EL (cell line): ENCODE measurements around the gene GOLGA6C.
"Not testable (repeated sequence)": the region's sequence is repeated elsewhere in the genome, so short reads cannot be mapped to it uniquely, and the experiment has no call there.

Source experiments
- DNase-seq: peaks from one replicate; pipeline ENCODE4 v3.0.0-alpha.2; 2016

GOLGA6C gene

DNA sequence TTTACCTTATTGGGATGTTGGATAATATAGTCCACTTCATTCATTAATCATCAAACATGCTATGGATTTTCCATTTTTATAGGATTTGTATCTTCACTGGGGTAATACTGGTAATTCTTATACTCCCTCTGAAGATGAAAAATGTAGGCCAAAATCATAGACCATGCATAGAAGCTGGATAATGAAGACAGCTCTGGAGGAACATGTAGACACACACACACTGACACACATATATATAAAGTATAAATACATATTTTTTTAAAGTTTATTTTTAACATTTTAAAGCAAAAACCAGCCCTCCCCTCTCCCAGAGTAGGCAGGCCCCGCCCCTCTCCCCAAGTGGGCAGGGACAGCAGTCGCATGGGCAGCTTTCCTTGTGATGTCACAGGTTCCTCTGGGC is at the start of gene GOLGA6C:
TSS of gene GOLGA6C (plus strand) at position 301 of the 400 bp plus-strand sequence. CDS start 265 bp downstream, outside the sequence.
- not testable (repeated sequence) for DNase-seq

DNA sequence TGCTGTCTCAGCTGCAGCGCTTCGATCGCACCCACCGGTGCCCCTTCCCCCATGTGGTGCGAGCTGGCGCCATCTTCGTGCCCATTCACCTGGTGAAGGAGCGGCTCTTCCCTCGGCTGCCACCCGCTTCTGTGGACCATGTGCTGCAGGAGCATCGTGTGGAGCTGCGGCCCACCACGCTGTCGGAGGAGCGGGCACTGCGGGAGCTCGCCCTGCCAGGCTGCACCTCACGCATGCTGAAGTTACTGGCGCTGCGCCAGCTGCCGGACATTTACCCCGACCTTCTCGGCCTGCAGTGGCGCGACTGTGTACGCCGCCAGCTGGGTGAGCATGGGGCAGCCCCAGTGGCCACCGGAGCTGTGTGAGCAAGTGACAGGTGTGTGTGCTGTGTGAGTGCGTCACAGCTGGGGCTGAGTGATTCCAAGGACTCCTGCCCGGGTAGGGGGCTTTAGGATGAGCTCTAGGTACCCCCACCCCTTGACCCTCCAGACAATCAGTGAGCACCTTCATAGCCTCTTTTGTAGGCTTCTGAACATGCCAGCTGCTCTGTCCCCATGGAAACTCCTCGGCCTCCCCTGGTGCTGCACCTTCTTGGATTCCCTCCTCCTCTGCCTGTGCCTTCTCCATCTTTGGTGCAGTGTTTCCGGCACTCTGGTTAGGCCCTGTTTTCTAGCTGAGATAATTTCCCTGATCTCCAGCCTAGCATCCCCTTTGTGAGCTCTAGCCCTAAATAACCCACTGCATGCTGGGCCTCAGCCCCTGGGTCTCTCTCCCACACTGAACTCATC is 49.4 kb upstream of the GOLGA6C start:
- DNase-seq: no peak

DNA sequence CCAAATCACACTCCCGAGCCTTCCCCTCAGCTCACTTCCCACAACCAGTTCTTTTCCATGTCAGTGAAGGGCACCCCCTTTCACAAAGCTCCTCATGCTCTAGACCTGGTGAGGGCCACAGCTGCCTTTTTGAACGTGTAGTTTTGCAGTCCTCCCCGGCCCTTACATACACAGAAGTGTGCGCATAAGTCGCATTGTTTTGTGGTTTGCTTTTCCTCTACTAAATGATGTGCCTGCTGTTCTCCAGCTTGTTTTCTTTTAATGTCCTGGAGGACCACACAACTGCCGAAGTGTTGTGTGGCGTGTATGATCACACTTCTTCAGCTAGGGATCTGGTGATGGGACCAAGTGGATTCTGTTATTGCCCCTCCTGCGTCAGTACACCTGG is 48.9 kb upstream of the GOLGA6C start:
- no peak for DNase-seq

DNA sequence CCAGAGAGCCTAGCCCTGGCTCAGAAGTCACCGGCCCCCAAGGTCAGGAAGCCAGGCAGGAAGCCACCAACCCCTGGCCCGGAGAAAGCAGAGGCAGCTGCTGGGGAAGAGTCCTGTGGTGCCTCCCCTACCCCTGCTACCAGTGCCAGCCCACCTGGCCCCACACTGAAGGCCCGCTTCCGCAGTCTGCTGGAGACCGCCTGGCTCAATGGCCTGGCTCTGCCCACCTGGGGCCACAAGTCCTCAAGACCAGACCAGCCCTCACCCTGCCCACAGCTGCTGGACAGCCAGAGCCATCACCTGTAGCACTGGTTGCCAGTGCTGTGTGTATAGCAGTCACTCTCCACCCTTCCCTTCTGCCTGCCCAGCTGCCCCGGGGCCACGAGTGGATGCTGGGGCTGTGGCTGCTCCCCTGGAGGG is 47.3 kb upstream of the GOLGA6C start:
- DNase-seq: no peak

DNA sequence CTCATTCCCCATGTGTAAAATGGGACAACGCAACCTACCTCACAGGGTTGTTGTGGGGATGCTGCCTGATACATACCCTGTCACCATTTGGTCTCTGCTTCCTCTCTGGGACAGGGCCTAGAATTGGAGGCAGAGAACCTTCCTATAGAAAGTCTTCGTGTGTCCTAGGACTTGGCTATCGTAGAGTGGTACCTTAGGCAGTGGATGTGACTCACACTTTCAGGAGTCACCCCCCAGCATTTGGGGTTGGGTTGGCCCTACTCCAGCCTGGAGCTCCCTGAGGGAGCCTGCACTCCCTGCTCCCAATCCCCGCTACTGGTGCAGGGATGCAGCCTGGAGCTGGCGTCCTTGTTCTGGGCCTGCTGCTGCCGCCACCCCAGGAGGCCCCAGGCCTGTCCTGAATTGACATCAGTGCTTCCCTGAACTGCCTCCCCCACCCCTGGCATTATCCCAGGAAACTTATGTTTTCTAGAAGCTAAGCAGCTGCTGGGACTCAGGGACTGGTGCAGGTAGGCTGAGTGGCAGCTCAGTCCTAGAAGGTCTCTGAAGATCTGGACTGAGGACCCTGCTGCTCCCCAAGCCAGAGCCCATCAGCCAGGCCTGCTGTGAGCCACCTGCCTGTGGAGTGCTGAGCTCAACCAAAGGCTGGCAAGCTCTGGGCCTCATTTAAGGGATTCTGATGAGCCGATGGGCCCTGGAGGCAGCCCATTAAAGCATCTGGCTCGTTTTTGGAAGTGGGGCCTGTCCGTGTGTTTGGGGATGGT is 46.5 kb upstream of the GOLGA6C start:
- DNase-seq: peak; percentile 35

DNA sequence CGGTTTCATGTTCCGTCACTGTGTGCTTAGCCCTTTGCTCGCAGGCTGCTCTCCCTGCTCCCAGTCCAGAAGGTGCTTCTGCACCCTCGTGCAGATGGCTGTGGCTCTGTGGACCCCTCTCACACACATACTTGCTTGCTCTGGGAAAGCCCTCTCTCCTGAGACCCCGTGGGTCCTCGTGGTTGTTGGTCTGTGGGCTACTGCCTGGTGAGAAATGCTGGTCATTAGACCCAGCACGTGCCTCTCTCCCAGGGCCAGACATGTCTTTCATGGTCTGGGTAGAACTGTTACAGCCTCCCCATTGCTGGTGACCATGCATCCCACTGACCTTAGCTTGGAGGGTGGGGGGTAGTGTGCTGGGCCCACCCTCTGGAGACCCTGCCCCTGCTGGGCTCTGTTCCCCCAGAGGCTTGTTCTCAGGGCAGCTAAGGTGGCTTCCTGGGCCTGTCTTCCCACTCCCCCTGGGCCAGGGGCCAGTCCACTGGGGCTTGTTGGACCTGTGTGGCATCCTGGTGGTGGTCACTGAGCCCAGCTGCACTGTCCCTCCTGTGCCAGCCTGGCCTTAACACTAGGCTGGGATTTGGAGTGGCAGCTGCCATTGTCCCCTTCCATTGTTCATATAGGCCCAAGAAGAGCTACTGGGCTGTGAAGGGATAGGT is 45.8 kb upstream of the GOLGA6C start:
- DNase-seq: no peak

DNA sequence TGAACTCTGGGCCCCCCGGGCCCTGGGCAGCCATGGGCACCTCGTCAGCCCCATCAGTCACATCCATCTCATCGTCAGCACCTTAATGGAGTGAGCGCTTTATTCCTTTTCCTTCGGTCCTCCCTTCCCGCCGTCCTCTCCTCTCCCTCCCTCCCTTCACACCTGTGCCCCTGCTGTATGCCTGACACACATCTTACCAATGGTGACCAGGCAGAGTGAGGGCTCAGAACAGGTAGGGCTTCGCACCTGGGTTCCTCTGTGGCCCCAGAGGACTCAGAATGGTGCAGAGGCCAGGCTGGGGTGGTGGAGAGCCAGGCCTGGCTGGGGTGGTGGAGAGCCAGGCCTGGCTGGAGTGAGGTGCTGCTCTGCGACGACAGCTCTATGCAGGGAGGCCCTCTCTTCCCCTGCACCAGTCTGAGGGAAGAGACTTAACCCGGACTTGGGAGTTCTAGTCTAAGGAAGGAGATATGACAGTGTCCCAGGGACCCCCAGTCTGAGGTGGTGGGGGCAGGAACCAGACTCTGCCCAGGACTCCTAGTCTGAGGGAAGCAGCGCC is 44.8 kb upstream of the GOLGA6C start:
- no peak for DNase-seq

DNA sequence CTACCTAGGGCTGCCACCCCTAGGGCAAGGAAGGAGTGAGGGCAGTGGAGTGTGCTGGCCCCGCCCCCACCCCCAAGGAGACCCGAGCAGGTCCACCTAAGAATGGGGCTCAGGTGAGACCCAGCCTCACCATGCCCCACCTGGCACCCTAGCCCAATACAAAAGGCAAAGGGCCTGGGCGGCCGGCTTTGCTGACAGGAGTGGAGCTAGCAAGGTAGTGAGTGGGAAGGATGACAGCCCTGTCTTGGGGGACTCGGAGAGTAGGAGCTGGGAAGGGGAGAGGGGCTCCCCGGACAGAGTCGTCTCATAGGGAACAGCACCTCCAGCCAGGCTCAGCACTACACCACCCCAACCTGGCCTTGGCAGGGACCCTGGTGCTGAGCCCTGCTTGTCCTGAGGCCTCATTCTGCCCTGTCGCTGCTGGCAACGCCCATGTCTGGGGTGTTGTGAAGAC is 44.3 kb upstream of the GOLGA6C start:
- no peak for DNase-seq

DNA sequence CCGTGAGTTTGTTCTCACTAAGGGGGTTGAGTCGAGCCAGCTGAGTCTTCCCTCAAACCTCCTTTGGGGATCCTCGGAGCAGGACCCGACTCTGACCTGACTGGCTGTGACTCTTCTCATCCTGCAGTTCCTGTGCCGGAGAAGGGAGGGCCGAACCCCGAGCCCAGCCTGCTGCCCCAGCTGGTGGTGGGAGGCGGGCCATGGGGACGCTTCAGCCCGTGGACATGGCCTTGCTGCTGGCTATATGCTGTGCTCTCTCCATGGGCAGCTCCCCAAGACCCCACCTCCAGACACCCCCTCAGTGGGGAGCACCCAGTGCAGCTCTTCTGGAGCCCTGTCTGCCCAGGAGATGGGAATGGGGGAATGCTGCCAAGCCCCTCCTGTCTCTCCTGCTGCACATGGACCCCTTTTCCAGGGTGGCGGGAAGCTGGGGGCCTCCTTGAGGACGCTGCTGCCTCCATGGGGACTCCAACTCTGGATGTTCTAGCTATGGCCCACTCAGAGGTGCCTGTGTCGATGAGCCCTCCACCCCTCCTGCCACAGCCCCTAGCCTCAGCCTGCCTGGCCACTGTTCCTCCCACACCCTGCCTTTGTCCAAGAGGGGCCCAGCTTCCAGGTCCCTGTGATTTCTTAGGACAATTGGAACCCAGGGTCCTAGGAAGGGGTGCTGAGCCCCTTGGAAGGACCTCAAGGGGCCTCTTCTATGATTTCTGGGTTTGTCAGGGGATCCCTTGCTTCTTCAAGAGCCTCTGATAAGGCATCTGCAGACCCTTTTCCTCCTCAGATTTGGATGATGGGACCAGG is 43.6 kb upstream of the GOLGA6C start:
- DNase-seq: no peak

DNA sequence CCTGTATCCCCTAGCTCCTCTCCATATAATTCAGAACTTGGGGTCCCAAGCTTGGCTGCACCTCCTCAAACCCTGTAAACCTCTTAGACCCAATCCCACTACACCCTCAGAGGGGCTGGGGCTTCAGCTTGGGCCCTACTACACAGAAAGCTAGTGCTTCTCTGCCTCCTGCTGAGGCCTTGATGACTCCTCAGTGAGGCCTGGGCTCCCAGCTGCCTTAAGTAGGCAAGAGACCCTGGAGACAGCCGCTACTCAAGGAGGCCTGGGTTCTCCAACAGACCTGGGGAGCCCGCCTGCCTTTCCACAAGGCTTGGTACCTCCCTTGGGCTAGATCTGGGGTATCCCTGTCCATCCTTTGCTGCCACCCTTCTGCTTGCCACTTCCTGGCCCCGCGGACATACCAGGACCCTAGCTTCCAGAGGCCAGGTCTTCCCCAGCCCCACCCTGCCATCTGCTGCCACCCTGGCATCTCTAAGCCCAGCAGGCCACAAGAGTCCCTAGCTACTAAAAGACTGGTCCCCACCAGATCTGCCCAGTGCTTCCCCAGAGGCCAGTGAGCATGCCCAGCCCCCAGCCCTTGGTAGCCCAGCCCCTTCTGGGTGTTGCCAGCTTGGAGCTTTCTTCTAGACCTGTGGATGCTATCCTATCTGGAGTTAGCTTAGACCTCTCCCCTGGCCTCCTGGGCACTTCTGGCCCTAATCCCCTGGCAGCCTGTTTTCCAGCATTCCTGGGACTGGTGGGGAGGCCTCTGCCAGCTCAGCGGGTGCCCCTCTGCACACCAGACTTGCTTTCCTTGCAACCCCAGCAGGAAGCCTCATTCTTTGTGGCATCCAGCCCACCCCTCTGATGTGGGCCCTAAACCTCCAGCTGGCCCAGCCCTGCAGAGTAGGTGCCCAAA is 42.8 kb upstream of the GOLGA6C start:
- DNase-seq: no peak

- DNase-seq: no peak
These were observed 41.1 kb upstream of the GOLGA6C start for GRCh38 chr15:75217012-75217411.

GRCh38 chr15:75217574-75217973 is 40.6 kb upstream of the GOLGA6C start:
- not testable (repeated sequence) for DNase-seq

DNA sequence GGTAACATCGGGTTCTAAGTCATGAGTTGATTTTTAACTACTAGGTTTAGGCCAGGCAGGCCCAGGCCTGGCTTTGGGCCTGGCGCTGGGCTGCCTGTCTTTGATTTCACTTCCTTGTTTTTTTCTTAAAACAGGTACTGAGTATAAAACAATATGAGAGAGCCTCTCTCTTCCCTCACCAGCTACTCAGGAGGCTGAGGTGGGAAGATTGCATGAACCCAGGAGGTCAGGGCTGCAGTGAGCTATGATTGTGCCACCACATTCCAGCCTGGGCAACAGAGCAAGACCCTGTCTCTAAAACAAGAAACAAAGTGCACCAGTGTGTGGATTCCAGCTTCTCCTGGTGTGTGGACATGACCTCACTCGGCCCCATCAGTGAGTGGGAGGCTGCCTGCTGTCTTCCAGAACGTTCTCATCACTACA is 38.6 kb upstream of the GOLGA6C start:
- DNase-seq: not testable (repeated sequence)

DNA sequence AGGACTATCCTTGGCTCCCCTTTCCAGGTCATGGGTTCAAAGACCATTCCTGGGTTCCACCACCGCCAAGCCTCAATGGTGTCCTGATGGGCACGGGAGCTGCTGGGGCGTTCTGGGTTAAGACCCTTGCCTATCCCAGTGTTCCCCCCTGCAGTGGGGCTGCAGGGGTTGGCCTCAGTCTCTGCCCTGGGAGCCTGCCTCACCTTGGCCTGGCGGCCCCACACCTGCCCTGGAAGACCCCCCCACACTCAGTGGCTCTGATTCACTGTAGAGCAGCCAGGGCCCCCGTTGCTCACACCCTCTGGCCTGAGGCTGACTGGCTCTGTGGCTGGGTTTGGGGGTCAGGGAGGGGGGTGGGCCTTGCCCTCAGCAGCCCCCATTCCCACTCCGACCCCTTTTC is 34.4 kb upstream of the GOLGA6C start:
- no peak for DNase-seq

DNA sequence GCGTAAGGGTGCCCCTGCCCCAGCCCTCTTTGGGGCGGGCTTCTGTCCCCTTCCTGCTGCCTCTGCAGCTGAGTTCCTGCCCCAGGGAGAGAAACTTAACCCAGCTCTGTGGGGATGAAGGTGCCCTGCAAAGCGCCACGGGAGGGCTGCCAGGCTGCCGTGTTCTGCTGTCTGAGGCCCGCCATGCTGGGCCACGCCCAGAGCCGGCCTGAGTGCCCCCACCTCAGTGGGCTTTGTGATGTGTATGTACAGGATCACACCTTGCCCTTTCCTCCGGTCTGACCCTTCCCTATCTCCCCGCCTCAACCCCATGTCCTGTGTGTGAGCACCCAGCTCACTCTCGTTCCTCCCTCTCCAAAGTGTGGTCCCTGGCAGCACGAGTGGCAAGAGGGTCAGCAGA is 33.9 kb upstream of the GOLGA6C start:
- DNase-seq: no peak

DNA sequence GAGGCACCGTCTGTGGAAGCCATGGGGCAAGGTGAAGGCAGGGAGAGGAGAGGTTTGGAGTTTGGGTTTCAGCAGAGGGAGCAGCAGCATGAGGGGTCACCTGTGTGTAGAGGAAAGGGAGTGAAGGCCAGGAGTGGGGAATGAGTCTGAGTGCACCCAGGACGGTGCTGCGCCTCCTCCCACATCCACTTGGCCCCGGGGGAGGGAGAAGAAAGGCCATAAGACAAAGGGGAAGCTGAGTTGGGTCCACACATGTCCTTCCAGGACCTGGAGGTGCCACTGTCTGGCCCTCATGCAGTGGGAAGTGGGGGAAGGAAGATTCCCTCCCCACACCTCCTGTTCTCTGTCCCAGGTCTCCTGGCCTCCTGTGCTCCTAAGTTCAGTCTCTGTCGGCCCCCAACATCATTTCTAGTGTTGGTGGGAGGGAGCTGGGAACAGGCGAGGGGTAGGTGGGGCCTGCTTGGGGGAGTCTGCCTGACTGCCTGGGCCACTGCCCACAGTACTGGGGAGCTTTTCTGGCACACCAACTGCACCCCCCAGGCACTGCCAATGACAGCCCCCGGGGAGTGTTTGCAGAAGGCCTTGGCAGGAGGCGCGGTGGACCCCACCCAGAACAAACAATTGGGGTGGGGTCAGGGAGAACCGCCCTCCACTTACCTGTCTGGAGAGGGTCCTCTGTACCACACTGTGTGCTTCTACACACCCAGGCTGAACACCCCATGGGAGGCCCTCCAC is 32.9 kb upstream of the GOLGA6C start:
- not testable (repeated sequence) for DNase-seq

- no peak for DNase-seq
These were observed 32.0 kb upstream of the GOLGA6C start for GRCh38 chr15:75225951-75226732.

- not testable (repeated sequence) for DNase-seq
These were observed 31.0 kb upstream of the GOLGA6C start for GRCh38 chr15:75227112-75227511.

DNA sequence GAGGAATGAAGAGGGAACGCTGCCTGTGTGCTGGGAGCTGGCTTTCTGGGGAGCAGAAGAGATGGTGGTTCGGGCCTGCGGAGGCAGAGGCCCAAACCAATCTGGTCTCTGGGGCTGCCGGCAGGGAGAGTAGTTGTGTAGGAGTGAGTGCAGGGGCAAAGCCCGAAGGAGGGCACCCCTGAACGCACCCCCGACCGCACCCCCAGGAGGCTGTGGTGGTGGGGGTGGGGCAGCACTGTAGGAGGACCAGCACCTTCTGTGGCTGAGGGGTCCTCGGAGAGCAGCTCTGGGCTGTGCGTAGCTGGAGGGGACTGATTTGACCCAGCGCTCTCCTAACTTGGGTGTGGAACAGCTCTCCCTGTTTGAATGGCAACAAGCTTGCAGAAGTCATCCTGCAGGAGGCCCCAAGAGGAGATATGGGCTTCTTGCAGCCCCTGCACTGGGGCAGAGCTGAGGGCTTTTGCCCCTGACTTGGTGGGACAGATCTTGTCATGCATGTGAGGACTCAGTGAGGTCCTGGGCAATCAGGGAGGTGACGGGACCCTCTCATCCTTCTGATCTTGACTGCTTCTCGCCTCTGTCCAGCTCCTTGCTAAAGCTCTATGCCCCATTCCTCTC is 30.4 kb upstream of the GOLGA6C start:
- no peak for DNase-seq
